Vagina (tissue), 2 donors: Measurements from ENCODE around the gene COLQ.

Experiments
- CTCF ChIP-seq, 3 experiments: fragments of 450-650 bp in 2 of 3; fragments of 200-600 bp in 1 of 3; sonication (generic) in 1 of 3; IDR thresholded peaks; one replicate each; pipeline ENCODE4 v1.5.1; 2017 to 2019; ENCODE audit warnings: antibody characterized with exemption in 3 of 3, mild to moderate bottlenecking in 2 of 3, moderate library complexity in 2 of 3
- POLR2A ChIP-seq, 2 donors: fragments of 450-650 bp; IDR thresholded peaks; one replicate each; pipeline ENCODE4 v1.6.1; 2017; ENCODE audit warnings: antibody characterized with exemption in 2 of 2, mild to moderate bottlenecking in 2 of 2, moderate library complexity in 2 of 2
- POLR2AphosphoS5 ChIP-seq, 2 donors: sonication (generic); formaldehyde crosslinking; IDR thresholded peaks; one replicate each; pipeline ENCODE4 v1.9.0; 2017; ENCODE audit warnings: antibody characterized with exemption in 2 of 2, mild to moderate bottlenecking in 2 of 2, low read depth in 1 of 2; ENCODE audit not compliant: insufficient read depth in 1 of 2

- TF ChIP-seq CTCF (IDR thresholded peaks at IDR 0.05): no peak
- TF ChIP-seq POLR2AphosphoS5 (IDR thresholded peaks at IDR 0.05; ENCODE audit: insufficient read depth in 1 of 2, low read depth in 1 of 2): no peak
- no peak for TF ChIP-seq POLR2A (IDR thresholded peaks at IDR 0.05)
Observed at GRCh38 chr3:15490158-15490557, 31.3 kb downstream of the COLQ start.
